GM23338 (cell line): ENCODE data around the gene NKX2-4. TPM values are rescaled to one million over a fixed set of nuclear protein-coding genes. Genes with fewer than 3 reads are reported as not detected.
A peak's percentile ranks its signal among the peaks of the same experiment; 100 is the strongest.

Experiments
- ATAC-seq: fragments of 200-7000 bp; cut with Tn5 transposase; 3 replicates; pipeline ENCODE4 v1.9.1; 2020
- DNase-seq: peaks from one replicate; pipeline ENCODE4 v3.0.0-alpha.2; 2015; ENCODE audit warnings: low spot score
- H2AFZ ChIP-seq: fragments of 200-600 bp; sonication (generic); 2 replicates; pipeline ENCODE4 v1.8.0; 2016; ENCODE audit warnings: antibody characterized with exemption, mild to moderate bottlenecking, moderate library complexity
- H3F3A ChIP-seq: fragments of 200-600 bp; sonication (generic); replicated peaks from 2 replicates; pipeline ENCODE4 v1.8.0; 2017; ENCODE audit warnings: antibody characterized with exemption, mixed run types, low read depth
- H3K27ac ChIP-seq: fragments of 200-600 bp; sonication (generic); 2 replicates; pipeline ENCODE4 v1.6.1; 2016; ENCODE audit warnings: low read depth
- H3K27me3 ChIP-seq: fragments of 200-600 bp; sonication (generic); 2 replicates; pipeline ENCODE4 v1.8.0; 2016; ENCODE audit warnings: mild to moderate bottlenecking, mixed run types, moderate library complexity; ENCODE audit not compliant: insufficient read depth
- H3K36me3 ChIP-seq: fragments of 200-600 bp; sonication (generic); 2 replicates; pipeline ENCODE4 v1.8.0; 2016; ENCODE audit warnings: mild to moderate bottlenecking; ENCODE audit not compliant: insufficient read depth
- H3K4me1 ChIP-seq: fragments of 200-600 bp; sonication (generic); 2 replicates; pipeline ENCODE4 v1.8.0; 2016; ENCODE audit warnings: mild to moderate bottlenecking, moderate library complexity; ENCODE audit not compliant: insufficient read depth
- H3K4me2 ChIP-seq: fragments of 200-600 bp; sonication (generic); 2 replicates; pipeline ENCODE4 v1.7.1; 2017; ENCODE audit warnings: mixed run types
- H3K4me3 ChIP-seq: fragments of 200-600 bp; sonication (generic); 2 replicates; pipeline ENCODE4 v1.6.1; 2016; ENCODE audit warnings: mixed run types
- H3K79me2 ChIP-seq: fragments of 200-600 bp; sonication (generic); replicated peaks from 2 replicates; pipeline ENCODE4 v1.8.0; 2017; ENCODE audit warnings: mild to moderate bottlenecking; ENCODE audit not compliant: insufficient read depth
- H3K9me2 ChIP-seq: fragments of 200-600 bp; sonication (generic); 2 replicates; pipeline ENCODE4 v1.8.0; 2017; ENCODE audit not compliant: insufficient read depth
- H4K20me1 ChIP-seq: fragments of 200-600 bp; sonication (generic); replicated peaks from 2 replicates; pipeline ENCODE4 v1.8.0; 2017; ENCODE audit warnings: mild to moderate bottlenecking; ENCODE audit not compliant: insufficient read depth
- H3K27ac Mint-ChIP-seq: 2 replicates; pipeline ENCODE4 v1.8.0; 2020; ENCODE audit warnings: inconsistent platforms, mild to moderate bottlenecking, moderate library complexity, mixed read lengths
- H3K27me3 Mint-ChIP-seq: 3 replicates; pipeline ENCODE4 v1.8.0; 2022; ENCODE audit warnings: low read depth, mild to moderate bottlenecking, moderate library complexity, mixed read lengths, inconsistent platforms; ENCODE audit not compliant: insufficient read depth, poor library complexity
- H3K36me3 Mint-ChIP-seq: 3 replicates; pipeline ENCODE4 v1.8.0; 2021; ENCODE audit warnings: low read depth, mild to moderate bottlenecking, inconsistent platforms, moderate library complexity, mixed read lengths
- H3K4me1 Mint-ChIP-seq: 3 replicates; pipeline ENCODE4 v1.8.0; 2020; ENCODE audit warnings: mild to moderate bottlenecking, inconsistent platforms, mixed read lengths
- H3K4me3 Mint-ChIP-seq: 3 replicates; pipeline ENCODE4 v1.8.0; 2021; ENCODE audit warnings: moderate library complexity, mild to moderate bottlenecking, inconsistent platforms, mixed read lengths
- H3K9me3 Mint-ChIP-seq: 3 replicates; pipeline ENCODE4 v1.8.0; 2020; ENCODE audit warnings: moderate library complexity, mild to moderate bottlenecking, inconsistent platforms, mixed read lengths
- ETS1 ChIP-seq: IDR thresholded peaks from 2 replicates; pipeline ENCODE4 v1.6.1; 2016; ENCODE audit warnings: antibody characterized with exemption
- EZH2 ChIP-seq: fragments of 200-600 bp; sonication (generic); IDR thresholded peaks from one replicate; pipeline ENCODE4 v1.8.0; 2017; ENCODE audit warnings: antibody characterized with exemption, mild to moderate bottlenecking, low read depth; ENCODE audit not compliant: unreplicated experiment
- EZH2phosphoT487 ChIP-seq: fragments of 200-600 bp; sonication (generic); IDR thresholded peaks from one replicate; pipeline ENCODE4 v1.8.1; 2018; ENCODE audit warnings: antibody characterized with exemption; ENCODE audit not compliant: unreplicated experiment
- ZNF114 ChIP-seq: fragments of 250-450 bp; sonication (Bioruptor Pico); IDR thresholded peaks from 2 replicates; pipeline ENCODE4 v1.5.0; 2020; ENCODE audit warnings: mild to moderate bottlenecking, moderate library complexity
- ZNF462 ChIP-seq: fragments of 250-450 bp; sonication (Bioruptor Pico); IDR thresholded peaks from 2 replicates; pipeline ENCODE4 v1.5.0; 2020; ENCODE audit warnings: mild to moderate bottlenecking, moderate library complexity
- polyA plus RNA-seq: library from polyadenylated mRNA; unstranded; fragments of >200 nt; fragmentation: Nextera tagmentation; extraction: Ambion mirVana; gene quantifications from 2 replicates; pipeline ENCODE4 v1.2.1, GENCODE V29; 2016
- total RNA-seq: library from RNA; depleted of rRNA; stranded (reverse); fragments of >200 nt; shearing (Covaris generic); gene quantifications from 2 replicates; pipeline ENCODE4 v1.2.3, GENCODE V29; 2014

The NKX2-4 gene
- total and polyA plus RNA-seq, 2 experiments from 2014 or later: 0.61 to 2.1 TPM

GRCh38 chr20:21393166-21393565, 4.2 kb downstream of the NKX2-4 start:
- peaks cover 60% of the 10 kb centered on the region for H3K27me3 Mint-ChIP-seq
- H3K4me1 Mint-ChIP-seq: peaks cover 23% of the 10 kb centered on the region
- ATAC-seq (no peak), DNase-seq (no peak)
- Histone ChIP-seq H3K79me2 (no peaks in the 10 kb centered on the region), H2AFZ (no peak overlapping the region), H4K20me1 (peaks cover 19% of the 10 kb centered on the region), H3K4me2 (peak overlapping the region; percentile 6; the same call in 1 of the 2 replicates), H3K4me1 (peaks cover 46% of the 10 kb centered on the region), H3K27ac (no peak overlapping the region), H3K36me3 (no peaks in the 10 kb centered on the region), H3K4me3 (no peak overlapping the region), H3K9me2 (no peaks in the 10 kb centered on the region), H3F3A (0 out of 2 replicates have a peak, but pooled peaks cover 4% of the 10 kb centered on the region), H3K27me3 (peaks cover 87% of the 10 kb centered on the region)
- TF ChIP-seq ETS1 (no peak), EZH2 (peak; percentile 84)
- peaks cover 9% of the 10 kb centered on the region; the same call in 2 of the 3 replicates for H3K9me3 Mint-ChIP-seq
- H3K27ac Mint-ChIP-seq: no peak overlapping the region
- H3K36me3 Mint-ChIP-seq: peaks cover 7% of the 10 kb centered on the region; the same call in 1 of the 3 replicates
- H3K4me3 Mint-ChIP-seq: no peak overlapping the region

- H4K20me1 ChIP-seq: peaks cover 21% of the 10 kb centered on the region
- no peaks in the 10 kb centered on the region for H3K9me2 ChIP-seq
- H3K4me1 ChIP-seq: peaks cover 40% of the 10 kb centered on the region
- DNase-seq: no peak
- H3K4me3 ChIP-seq: peak overlapping the region; percentile 57
- peak overlapping the region; percentile 81 for H3K4me2 ChIP-seq
- no peaks in the 10 kb centered on the region for H3K36me3 ChIP-seq
- H3K27me3 ChIP-seq: peaks cover 75% of the 10 kb centered on the region
- no peak overlapping the region for H3K27ac ChIP-seq
- Mint-ChIP-seq H3K4me3 (peak overlapping the region; percentile 76), H3K9me3 (peaks cover 5% of the 10 kb centered on the region; the same call in 2 of the 3 replicates), H3K27me3 (peaks cover 51% of the 10 kb centered on the region), H3K36me3 (peaks cover 14% of the 10 kb centered on the region), H3K27ac (no peak overlapping the region), H3K4me1 (peaks cover 21% of the 10 kb centered on the region)
- 0 out of 2 replicates have a peak, but pooled peaks cover 4% of the 10 kb centered on the region for H3F3A ChIP-seq
- H3K79me2 ChIP-seq: no peaks in the 10 kb centered on the region
- ATAC-seq: peak; percentile 9; the same call in 2 of the 3 replicates
- TF ChIP-seq EZH2phosphoT487 (no peak), EZH2 (peak; percentile 82), ZNF114 (CRISPR knock-in tag) (no peak), ZNF462 (CRISPR knock-in tag) (no peak)
- H2AFZ ChIP-seq: no peak overlapping the region
These were observed 5.4 kb downstream of the NKX2-4 start for GRCh38 chr20:21391972-21392352.
